Skin epidermis (tissue), 12 donors: ENCODE measurements around the gene PACS1.

Source experiments
- H3K27ac ChIP-seq, 21 experiments: fragments of 200-600 bp; sonication (generic) in 11 of 21; one replicate each; pipeline ENCODE4 v1.5.0; 2020; ENCODE audit warnings: mild to moderate bottlenecking in 3 of 21, inconsistent platforms in 2 of 21, moderate library complexity in 2 of 21
- H3K4me3 ChIP-seq, 7 experiments: fragments of 200-600 bp; sonication (generic) in 2 of 7; one replicate each; pipeline ENCODE4 v1.5.0; 2020; ENCODE audit warnings: inconsistent platforms in 2 of 7, mild to moderate bottlenecking in 2 of 7, moderate library complexity in 1 of 7

The PACS1 gene

GRCh38 chr11:66157182-66157864 is 87.3 kb downstream of the PACS1 start:
- H3K27ac ChIP-seq: no peak overlapping the region
- no peak overlapping the region for H3K4me3 ChIP-seq

GRCh38 chr11:66158156-66158555 is 88.1 kb downstream of the PACS1 start:
- Histone ChIP-seq H3K27ac (no peak overlapping the region), H3K4me3 (no peak overlapping the region)

GRCh38 chr11:66159324-66159984 is 89.4 kb downstream of the PACS1 start:
- Histone ChIP-seq H3K27ac (no peak overlapping the region), H3K4me3 (no peak overlapping the region)

GRCh38 chr11:66160709-66161108 is 90.6 kb downstream of the PACS1 start:
- H3K27ac ChIP-seq: no peak overlapping the region

GRCh38 chr11:66168289-66168688 is 98.2 kb downstream of the PACS1 start:
- Histone ChIP-seq H3K4me3 (no peak overlapping the region), H3K27ac (no peak overlapping the region)

More at GRCh38 chr11:66160709-66161108, 90.6 kb downstream of the PACS1 start:
- H3K4me3 ChIP-seq: no peak overlapping the region

GRCh38 chr11:66172146-66172545 is 102.1 kb downstream of the PACS1 start:
- no peak overlapping the region for H3K27ac ChIP-seq
- no peak overlapping the region for H3K4me3 ChIP-seq

- no peak overlapping the region for H3K4me3 ChIP-seq
- no peak overlapping the region for H3K27ac ChIP-seq
Observed at GRCh38 chr11:66176650-66177049, 106.6 kb downstream of the PACS1 start.

- Histone ChIP-seq H3K4me3 (no peak overlapping the region), H3K27ac (no peak overlapping the region)
Observed at GRCh38 chr11:66178183-66178582, 108.1 kb downstream of the PACS1 start.

GRCh38 chr11:66178871-66179270 is 108.8 kb downstream of the PACS1 start:
- Histone ChIP-seq H3K27ac (no peak overlapping the region), H3K4me3 (no peak overlapping the region)

- no peak overlapping the region for H3K4me3 ChIP-seq
- H3K27ac ChIP-seq: no peak overlapping the region
Observed at GRCh38 chr11:66181632-66182315, 111.7 kb downstream of the PACS1 start.

GRCh38 chr11:66183494-66184048 is 113.5 kb downstream of the PACS1 start:
- H3K4me3 ChIP-seq: no peak overlapping the region
- H3K27ac ChIP-seq: no peak overlapping the region

- no peak overlapping the region for H3K27ac ChIP-seq
- H3K4me3 ChIP-seq: no peak overlapping the region
Observed at GRCh38 chr11:66184728-66185127, 114.7 kb downstream of the PACS1 start.

GRCh38 chr11:66186470-66186869 is 116.4 kb downstream of the PACS1 start:
- Histone ChIP-seq H3K27ac (no peak overlapping the region), H3K4me3 (no peak overlapping the region)

GRCh38 chr11:66187453-66187852 is 117.4 kb downstream of the PACS1 start:
- Histone ChIP-seq H3K4me3 (no peak overlapping the region), H3K27ac (no peak overlapping the region)

- no peak overlapping the region for H3K27ac ChIP-seq
- no peak overlapping the region for H3K4me3 ChIP-seq
Observed at GRCh38 chr11:66188580-66188979, 118.5 kb downstream of the PACS1 start.

- Histone ChIP-seq H3K27ac (no peak overlapping the region), H3K4me3 (no peak overlapping the region)
Observed at GRCh38 chr11:66189031-66189745, 119.1 kb downstream of the PACS1 start.

- no peak overlapping the region for H3K27ac ChIP-seq
- H3K4me3 ChIP-seq: no peak overlapping the region
Observed at GRCh38 chr11:66190786-66191185, 120.7 kb downstream of the PACS1 start.

GRCh38 chr11:66192181-66192863 is 122.2 kb downstream of the PACS1 start:
- H3K27ac ChIP-seq: no peak overlapping the region

GRCh38 chr11:66194391-66194790 is 124.3 kb downstream of the PACS1 start:
- Histone ChIP-seq H3K4me3 (no peak overlapping the region), H3K27ac (no peak overlapping the region)

More at GRCh38 chr11:66192181-66192863, 122.2 kb downstream of the PACS1 start:
- no peak overlapping the region for H3K4me3 ChIP-seq
